Measurements from ENCODE around the gene ZNF576.
"Not testable (repeated sequence)": the region's sequence is repeated elsewhere in the genome, so short reads cannot be mapped to it uniquely, and the experiment has no call there.

The ZNF576 gene

GRCh38 chr19:43600326-43600725 lies 3.9 kb downstream of the ZNF576 start:
- not testable (repeated sequence) for DNase-seq

DNA sequence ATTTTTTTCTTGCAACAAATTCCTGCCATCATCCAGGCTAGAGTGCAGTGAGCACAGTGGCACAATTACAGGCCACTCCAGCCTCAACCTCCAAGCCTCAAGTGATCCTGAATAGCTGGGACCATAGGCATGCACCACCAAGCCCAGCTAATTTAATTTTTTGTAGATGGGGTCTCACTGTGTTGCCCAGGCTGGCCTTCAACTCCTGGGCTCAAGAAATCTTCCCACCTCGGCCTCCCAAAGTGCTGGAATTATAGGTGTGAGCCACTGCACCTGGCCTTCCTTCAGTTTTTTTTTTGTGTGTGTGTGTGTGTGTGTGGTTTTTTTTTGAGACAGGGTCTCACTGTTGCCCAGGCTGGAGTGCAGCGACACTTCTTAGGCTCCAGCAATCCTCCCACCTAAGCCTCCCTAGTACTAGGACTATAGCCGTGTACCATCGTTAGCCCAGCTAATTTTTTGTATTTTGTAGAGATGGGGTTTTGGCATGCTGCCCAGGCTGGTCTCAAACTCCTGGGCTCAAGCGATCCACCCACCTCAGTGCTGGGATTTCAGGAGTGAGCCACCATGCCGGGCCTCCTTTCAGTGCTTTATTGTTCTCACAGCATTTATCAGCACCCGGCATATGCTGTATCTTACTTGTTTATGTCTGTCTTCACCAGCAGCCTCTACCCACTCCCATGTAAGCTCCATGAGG lies 9.6 kb downstream of the ZNF576 start:
- peak; percentile 43 for DNase-seq

DNA sequence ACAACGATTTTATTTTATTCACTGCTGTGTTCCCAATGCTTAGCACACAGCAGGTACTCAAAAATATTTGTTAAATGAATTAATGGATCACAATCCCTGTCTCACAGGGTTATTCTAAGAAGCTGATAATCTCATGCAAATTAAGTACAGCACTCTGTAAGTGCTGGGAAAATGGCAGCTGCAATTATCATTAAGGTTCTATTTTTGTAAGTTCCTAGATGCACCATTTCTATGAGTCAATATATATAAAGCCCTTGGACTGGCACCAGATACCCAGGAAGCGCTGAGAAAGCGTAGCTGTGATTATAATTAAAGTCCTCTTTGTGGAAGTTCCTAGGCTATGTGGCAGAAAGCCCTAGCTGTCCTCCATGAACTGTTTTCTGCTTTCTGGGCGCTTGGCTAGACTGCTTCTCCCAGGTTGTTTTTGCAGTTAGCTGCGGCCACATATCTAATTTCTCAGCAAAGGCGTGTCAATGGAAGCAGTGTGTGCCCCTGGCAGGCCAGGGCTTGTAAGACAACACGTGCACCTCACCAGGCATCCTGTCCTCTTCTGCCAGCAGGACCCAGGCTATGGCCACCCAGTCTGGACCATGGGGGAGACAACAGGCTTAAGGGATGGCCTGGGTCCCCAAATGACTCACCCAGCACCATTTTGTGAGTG lies 10.3 kb downstream of the ZNF576 start:
- DNase-seq = peak; percentile 49

DNA sequence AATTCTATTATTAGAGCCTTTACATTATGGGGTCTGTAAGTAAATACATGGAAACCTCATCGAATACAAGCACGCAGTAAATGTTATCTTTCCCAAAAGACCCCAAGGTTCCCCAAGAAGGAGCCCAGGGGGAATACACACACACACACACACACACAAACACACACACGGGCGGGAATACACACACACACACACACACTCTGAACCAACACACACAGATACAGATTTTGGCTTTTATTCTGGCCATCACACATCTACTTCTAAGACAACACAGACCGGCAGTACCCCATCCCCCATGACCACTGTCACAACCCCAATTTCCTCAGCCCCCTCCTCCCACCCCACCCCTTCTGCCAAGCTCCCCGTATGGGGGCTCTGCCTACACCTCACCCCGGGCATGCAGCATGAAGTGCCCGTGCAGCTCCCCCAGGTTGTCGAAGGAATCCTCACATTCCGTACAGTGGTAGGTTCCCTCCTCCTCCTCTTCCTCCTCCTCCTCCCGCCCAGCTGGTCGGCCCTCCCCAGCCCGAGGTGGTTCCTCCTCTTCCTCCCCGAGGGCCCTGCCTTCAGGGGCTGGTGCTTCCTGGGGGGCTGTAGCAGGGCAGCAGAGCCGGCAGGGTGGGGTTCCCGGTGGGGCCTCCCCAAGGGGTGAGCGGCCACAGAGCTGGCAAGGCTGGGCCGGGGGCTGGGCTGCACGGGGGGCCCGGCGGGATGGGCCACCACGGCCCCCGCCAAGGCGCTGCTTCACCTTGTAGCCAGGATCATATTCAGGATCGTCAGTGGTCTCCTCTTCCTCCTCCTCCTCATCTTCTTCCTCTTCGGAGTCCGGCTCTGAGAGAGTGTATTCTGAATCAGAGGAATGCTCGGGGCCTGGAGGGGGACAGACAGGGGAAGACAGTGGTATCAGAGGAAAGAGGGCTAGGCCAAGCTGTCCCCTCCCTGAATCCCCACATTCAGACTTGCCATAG lies 11.1 kb downstream of the ZNF576 start:
- DNase-seq = no peak

- DNase-seq = no peak
Measured at GRCh38 chr19:43609872-43610271, 13.5 kb downstream of the ZNF576 start.

DNA sequence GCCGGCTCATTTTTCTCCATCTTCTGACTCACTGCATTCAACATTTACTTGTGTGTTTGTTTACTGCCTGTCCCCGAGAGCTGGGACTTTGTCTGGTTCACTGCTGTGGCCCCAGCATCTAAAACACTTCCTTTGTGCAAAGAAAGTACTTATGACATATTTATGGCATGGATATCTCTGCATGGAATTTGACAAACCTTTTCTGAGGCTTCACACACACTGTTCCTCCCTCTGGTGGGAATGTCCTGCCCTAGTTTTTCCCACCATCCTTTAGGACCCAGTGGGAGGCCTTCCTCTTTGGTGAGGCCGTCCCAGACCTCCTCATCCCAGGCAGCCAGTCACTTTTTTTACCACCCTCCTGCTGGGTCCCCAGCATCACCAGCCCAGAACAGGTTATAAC lies 14.1 kb downstream of the ZNF576 start:
- DNase-seq = no peak

GRCh38 chr19:43611788-43612187 lies 15.4 kb downstream of the ZNF576 start, which contains the start of gene SRRM5:
Gene SRRM5 (plus strand): TSS chr19:43612088. CDS start chr19:43612122, 34 bp downstream.
- no peak for DNase-seq

GRCh38 chr19:43612374-43612773 lies 16.0 kb downstream of the ZNF576 start:
- DNase-seq = no peak

DNA sequence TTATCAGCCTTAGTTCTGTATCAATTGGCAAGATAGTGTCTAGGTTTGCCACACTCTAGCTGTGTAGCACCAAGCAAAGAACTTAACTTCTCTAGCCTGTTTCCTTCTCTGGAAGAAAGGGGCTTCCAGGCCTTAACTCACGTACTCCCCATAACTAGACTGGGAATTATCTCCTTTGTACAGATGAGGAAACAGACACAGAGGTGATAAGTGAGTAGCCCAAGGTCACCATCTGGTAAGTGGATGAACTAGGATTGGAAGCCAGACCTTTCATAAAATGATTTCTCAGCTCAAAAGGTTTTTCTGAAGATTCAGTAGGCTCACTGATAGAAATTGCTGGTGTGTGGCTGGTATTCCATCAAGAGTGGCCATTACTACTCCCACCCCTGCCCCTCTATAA lies 19.9 kb downstream of the ZNF576 start:
- no peak for DNase-seq

GRCh38 chr19:43616954-43617353 lies 20.6 kb downstream of the ZNF576 start:
- no peak for DNase-seq

GRCh38 chr19:43618921-43619261 lies 22.5 kb downstream of the ZNF576 start:
- DNase-seq = peak; percentile 64

GRCh38 chr19:43619262-43620060 lies 23.1 kb downstream of the ZNF576 start, which contains the start of gene ZNF428:
Gene ZNF428 (minus strand): TSS chr19:43619629. CDS start chr19:43614304, 5,325 bp downstream.
- DNase-seq = peak; percentile 96

DNA sequence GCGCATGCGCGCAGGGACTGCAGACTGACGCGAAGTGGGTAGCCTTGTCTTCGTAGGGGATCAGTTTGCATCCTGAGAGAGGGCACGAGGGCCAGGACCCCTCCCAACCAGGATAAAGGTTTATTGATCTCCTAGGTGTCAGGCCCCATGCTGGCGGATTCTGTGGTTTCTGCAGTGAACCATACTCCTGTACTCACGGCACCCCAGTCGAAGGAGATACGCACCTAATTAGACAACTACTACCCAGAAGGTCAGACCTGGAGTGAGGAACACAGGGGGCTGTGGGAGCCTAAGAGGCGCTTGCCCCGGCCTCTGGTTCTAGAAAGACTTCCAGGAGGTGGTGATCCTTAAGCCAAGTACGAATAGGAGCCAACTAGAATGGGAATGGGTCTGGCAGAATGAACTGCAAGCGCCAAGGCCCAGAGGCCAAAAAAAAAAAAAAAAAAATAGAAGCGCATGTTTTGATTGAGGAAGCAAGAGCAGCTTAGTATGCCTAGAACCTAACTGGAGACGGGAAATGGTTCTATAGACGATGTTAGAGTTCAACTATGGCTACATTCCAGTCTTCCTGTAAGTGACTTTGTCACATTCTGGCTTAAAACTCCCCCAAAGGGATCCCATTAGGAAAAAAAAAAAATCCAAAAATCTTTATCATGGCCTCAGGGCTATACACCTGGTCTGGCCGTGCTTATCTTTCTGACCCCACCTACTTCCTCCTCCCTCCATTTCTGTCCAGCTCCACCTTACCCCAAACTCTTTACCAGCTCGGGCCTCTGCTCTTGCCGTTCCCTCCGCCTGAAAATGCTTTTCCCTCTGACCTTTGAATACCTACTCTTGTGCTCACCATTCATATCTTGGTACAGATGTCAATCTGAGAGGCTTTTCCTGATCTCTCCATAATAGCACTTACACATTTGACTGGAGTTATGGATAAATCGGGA lies 23.9 kb downstream of the ZNF576 start:
- no peak for DNase-seq

- no peak for DNase-seq
Measured at GRCh38 chr19:43622070-43622469, 25.7 kb downstream of the ZNF576 start.

- DNase-seq = no peak
Measured at GRCh38 chr19:43622956-43623355, 26.6 kb downstream of the ZNF576 start.

- DNase-seq = no peak
Measured at GRCh38 chr19:43623889-43624670, 27.7 kb downstream of the ZNF576 start.

- no peak for DNase-seq
Measured at GRCh38 chr19:43624933-43625332, 28.5 kb downstream of the ZNF576 start.

- no peak for DNase-seq
Measured at GRCh38 chr19:43625918-43626579, 29.7 kb downstream of the ZNF576 start.

DNA sequence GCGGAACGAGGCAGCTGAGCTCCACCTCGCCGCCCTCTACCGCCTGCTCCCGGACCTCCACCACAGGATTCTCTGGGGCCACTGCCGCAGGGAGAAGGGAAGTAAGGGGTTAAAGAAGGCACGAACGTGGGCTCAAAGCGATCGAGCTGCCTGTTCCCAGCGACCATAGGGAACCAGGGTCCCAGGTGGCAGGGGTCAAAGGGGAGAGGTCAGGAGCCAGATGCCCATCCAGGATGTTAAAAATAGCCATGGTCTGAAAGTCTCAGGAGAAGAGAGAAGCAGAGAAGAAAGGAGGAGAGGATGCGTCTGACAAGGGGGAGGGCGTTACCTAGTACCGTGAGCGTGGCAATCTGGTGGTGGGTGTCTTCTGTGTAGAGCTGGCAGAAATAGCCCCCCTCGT lies 30.4 kb downstream of the ZNF576 start:
- DNase-seq = no peak
